GM12878 (cell line): ENCODE measurements around the gene AGRN. TPM values are rescaled to one million over a fixed set of nuclear protein-coding genes. Genes with fewer than 3 reads are reported as not detected.

ENCODE experiments used
- BRCA1 ChIP-seq: IDR thresholded peaks from 2 replicates; pipeline ENCODE4 v1.6.1; 2011; ENCODE audit warnings: low read depth, low read length, improper control_type of control experiment
- CBX5 ChIP-seq: sonication (generic); IDR thresholded peaks from 2 replicates; pipeline ENCODE4 v1.6.1; 2016; ENCODE audit warnings: low read depth, moderate library complexity, mild to moderate bottlenecking, inconsistent platforms
- CHD4 ChIP-seq: fragments of 200-600 bp; sonication (generic); IDR thresholded peaks from 2 replicates; pipeline ENCODE4 v1.6.1; 2016; ENCODE audit warnings: mild to moderate bottlenecking
- JUND ChIP-seq: IDR thresholded peaks from 2 replicates; pipeline ENCODE4 v1.6.1; 2012; ENCODE audit warnings: low read depth, mild to moderate bottlenecking, low read length, improper control_type of control experiment, moderate library complexity
- KLF5 ChIP-seq: fragments of 450-650 bp; IDR thresholded peaks from 2 replicates; pipeline ENCODE4 v1.6.1; 2014; ENCODE audit warnings: mild to moderate bottlenecking; ENCODE audit not compliant: partially characterized antibody
- PAX8 ChIP-seq: fragments of 450-650 bp; IDR thresholded peaks from 2 replicates; pipeline ENCODE4 v1.6.1; 2017; ENCODE audit warnings: mild to moderate bottlenecking, moderate library complexity
- PML ChIP-seq: IDR thresholded peaks from 2 replicates; pipeline ENCODE4 v1.6.1; 2012; ENCODE audit warnings: low read length, inconsistent platforms
- POLR2A ChIP-seq: IDR thresholded peaks from 2 replicates; pipeline ENCODE4 v1.6.1; 2011; ENCODE audit warnings: low read depth, mild to moderate bottlenecking, low read length
- RELA ChIP-seq: fragments of 450-650 bp; IDR thresholded peaks from 2 replicates; pipeline ENCODE4 v1.8.0; 2014; ENCODE audit warnings: borderline replicate concordance; ENCODE audit not compliant: partially characterized antibody
- RUNX3 ChIP-seq: IDR thresholded peaks from 2 replicates; pipeline ENCODE4 v1.6.1; 2012; ENCODE audit warnings: low read length, inconsistent platforms
- ZNF622 ChIP-seq: fragments of 450-650 bp; IDR thresholded peaks from 2 replicates; pipeline ENCODE4 v1.6.1; 2017; ENCODE audit warnings: mild to moderate bottlenecking, inconsistent platforms
- ZZZ3 ChIP-seq: IDR thresholded peaks from 2 replicates; pipeline ENCODE4 v1.6.1; 2011; ENCODE audit warnings: low read depth; ENCODE audit not compliant: control insufficient read depth, insufficient read length
- polyA plus RNA-seq, 11 experiments: library from polyadenylated mRNA; depleted of rRNA in 4 of 11; unstranded in 6 of 11; stranded (reverse) in 5 of 11; fragments of >200 nt; fragmentation: Nextera tagmentation in 4 of 11; fragmentation: Illumina TruSeq in 1 of 11; extraction: Ambion mirVana in 4 of 11; extraction: Trizol in 1 of 11; gene quantifications; 1 replicate in 1 of 11; 2 replicates in 10 of 11; pipeline versions ENCODE4 v1.2.1 to v1.2.3, GENCODE V29; 2011 to 2016; ENCODE audit warnings: inconsistent platforms in 2 of 11, missing spikeins in 2 of 11, low read depth in 1 of 11
- total RNA-seq, 4 experiments: library from RNA; depleted of rRNA in 3 of 4; stranded (reverse); fragments of >200 nt in 3 of 4; fragmentation: Illumina TruSeq in 1 of 4; extraction: Trizol in 1 of 4; gene quantifications; 2 replicates each; pipeline versions ENCODE4 v1.2.1 to v1.2.3, GENCODE V29; 2013 to 2021
- TF ChIP-seq, protein P1 (sequence below): fragments of 450-650 bp; IDR thresholded peaks from 2 replicates; pipeline ENCODE4 v1.6.1; 2017; ENCODE audit warnings: mild to moderate bottlenecking, moderate library complexity
- TF ChIP-seq, protein P2 (sequence below): fragments of 450-650 bp; IDR thresholded peaks from 2 replicates; pipeline ENCODE4 v1.6.1; 2018; ENCODE audit warnings: borderline replicate concordance, mild to moderate bottlenecking; ENCODE audit not compliant: partially characterized antibody
- TF ChIP-seq, protein P3 (sequence below): fragments of 450-650 bp; IDR thresholded peaks from 2 replicates; pipeline ENCODE4 v1.6.1; 2017; ENCODE audit warnings: mild to moderate bottlenecking, moderate library complexity
- TF ChIP-seq, protein P4 (sequence below): fragments of 450-650 bp; IDR thresholded peaks from 2 replicates; pipeline ENCODE4 v1.6.1; 2017; ENCODE audit warnings: antibody characterized with exemption, mild to moderate bottlenecking, moderate library complexity

Gene AGRN
- total and polyA plus RNA-seq, 10 of the 15 experiments (the other 5 are each of a cell fraction or from before 2014, with no cell fraction given) = 0.02 to 41.8 (median 4.1) TPM

DNA sequence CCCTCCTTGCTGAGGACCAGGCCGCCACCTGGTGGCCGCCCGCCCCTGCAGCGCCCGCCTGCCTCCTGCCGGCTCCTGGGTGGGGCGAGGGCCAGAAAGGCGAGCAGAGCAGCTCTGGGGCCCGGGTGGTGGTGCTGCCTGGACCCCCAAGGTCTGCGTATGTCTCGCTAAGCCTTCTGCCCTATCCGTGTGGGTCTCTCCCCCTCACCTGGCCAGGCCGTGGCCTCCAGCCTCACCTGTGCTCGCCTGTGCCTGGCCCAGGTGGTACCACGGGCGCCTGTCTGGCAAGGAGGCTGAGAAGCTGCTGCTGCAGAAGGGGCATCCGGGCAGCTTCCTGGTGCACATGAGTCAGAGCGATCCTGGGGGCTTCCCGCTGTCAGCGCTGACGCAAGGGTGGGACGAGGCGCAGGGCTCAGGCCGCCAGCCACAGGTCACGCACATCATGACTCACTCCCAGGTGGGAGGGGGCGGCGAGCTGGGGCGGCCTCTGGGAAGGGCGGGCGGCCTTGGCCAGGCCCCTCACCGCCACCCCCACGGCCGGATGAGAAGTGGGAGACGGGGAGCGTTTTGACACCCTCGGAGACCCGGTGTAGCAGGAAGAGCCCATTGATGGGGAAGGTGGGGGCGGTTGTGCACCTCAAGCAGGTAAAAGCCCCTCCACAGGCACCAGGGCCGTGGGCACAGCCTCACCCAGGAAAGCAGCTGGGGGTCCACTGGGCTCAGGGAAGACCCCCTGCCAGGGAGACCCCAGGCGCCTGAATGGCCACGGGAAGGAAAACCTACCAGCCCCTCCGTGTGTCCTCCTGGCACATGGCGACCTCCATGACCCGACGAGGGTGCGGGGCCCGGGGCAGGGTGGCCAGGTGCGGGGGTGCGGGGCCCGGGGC is 44.3 kb downstream of the AGRN start (continued):
- peak; percentile 99 for TF ChIP-seq RELA
- TF ChIP-seq PML = no peak; the same call in 1 of the 2 replicates
- TF ChIP-seq, protein P1, sequence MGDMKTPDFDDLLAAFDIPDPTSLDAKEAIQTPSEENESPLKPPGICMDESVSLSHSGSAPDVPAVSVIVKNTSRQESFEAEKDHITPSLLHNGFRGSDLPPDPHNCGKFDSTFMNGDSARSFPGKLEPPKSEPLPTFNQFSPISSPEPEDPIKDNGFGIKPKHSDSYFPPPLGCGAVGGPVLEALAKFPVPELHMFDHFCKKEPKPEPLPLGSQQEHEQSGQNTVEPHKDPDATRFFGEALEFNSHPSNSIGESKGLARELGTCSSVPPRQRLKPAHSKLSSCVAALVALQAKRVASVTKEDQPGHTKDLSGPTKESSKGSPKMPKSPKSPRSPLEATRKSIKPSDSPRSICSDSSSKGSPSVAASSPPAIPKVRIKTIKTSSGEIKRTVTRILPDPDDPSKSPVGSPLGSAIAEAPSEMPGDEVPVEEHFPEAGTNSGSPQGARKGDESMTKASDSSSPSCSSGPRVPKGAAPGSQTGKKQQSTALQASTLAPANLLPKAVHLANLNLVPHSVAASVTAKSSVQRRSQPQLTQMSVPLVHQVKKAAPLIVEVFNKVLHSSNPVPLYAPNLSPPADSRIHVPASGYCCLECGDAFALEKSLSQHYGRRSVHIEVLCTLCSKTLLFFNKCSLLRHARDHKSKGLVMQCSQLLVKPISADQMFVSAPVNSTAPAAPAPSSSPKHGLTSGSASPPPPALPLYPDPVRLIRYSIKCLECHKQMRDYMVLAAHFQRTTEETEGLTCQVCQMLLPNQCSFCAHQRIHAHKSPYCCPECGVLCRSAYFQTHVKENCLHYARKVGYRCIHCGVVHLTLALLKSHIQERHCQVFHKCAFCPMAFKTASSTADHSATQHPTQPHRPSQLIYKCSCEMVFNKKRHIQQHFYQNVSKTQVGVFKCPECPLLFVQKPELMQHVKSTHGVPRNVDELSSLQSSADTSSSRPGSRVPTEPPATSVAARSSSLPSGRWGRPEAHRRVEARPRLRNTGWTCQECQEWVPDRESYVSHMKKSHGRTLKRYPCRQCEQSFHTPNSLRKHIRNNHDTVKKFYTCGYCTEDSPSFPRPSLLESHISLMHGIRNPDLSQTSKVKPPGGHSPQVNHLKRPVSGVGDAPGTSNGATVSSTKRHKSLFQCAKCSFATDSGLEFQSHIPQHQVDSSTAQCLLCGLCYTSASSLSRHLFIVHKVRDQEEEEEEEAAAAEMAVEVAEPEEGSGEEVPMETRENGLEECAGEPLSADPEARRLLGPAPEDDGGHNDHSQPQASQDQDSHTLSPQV = peak; percentile 57; the same call in 1 of the 2 replicates
- TF ChIP-seq, protein P2, sequence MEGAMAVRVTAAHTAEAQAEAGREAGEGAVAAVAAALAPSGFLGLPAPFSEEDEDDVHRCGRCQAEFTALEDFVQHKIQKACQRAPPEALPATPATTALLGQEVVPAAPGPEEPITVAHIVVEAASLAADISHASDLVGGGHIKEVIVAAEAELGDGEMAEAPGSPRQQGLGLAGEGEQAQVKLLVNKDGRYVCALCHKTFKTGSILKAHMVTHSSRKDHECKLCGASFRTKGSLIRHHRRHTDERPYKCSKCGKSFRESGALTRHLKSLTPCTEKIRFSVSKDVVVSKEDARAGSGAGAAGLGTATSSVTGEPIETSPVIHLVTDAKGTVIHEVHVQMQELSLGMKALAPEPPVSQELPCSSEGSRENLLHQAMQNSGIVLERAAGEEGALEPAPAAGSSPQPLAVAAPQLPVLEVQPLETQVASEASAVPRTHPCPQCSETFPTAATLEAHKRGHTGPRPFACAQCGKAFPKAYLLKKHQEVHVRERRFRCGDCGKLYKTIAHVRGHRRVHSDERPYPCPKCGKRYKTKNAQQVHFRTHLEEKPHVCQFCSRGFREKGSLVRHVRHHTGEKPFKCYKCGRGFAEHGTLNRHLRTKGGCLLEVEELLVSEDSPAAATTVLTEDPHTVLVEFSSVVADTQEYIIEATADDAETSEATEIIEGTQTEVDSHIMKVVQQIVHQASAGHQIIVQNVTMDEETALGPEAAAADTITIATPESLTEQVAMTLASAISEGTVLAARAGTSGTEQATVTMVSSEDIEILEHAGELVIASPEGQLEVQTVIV = peak; percentile 83
- peak; percentile 88; the same call in 1 of the 2 replicates for TF ChIP-seq JUND
- peak; percentile 81 for TF ChIP-seq POLR2A
- peak; percentile 90 for TF ChIP-seq RUNX3
- no peak for TF ChIP-seq CBX5
- TF ChIP-seq ZNF622 = no peak
- no peak for TF ChIP-seq CHD4
- no peak for TF ChIP-seq ZZZ3
- TF ChIP-seq, protein P3, sequence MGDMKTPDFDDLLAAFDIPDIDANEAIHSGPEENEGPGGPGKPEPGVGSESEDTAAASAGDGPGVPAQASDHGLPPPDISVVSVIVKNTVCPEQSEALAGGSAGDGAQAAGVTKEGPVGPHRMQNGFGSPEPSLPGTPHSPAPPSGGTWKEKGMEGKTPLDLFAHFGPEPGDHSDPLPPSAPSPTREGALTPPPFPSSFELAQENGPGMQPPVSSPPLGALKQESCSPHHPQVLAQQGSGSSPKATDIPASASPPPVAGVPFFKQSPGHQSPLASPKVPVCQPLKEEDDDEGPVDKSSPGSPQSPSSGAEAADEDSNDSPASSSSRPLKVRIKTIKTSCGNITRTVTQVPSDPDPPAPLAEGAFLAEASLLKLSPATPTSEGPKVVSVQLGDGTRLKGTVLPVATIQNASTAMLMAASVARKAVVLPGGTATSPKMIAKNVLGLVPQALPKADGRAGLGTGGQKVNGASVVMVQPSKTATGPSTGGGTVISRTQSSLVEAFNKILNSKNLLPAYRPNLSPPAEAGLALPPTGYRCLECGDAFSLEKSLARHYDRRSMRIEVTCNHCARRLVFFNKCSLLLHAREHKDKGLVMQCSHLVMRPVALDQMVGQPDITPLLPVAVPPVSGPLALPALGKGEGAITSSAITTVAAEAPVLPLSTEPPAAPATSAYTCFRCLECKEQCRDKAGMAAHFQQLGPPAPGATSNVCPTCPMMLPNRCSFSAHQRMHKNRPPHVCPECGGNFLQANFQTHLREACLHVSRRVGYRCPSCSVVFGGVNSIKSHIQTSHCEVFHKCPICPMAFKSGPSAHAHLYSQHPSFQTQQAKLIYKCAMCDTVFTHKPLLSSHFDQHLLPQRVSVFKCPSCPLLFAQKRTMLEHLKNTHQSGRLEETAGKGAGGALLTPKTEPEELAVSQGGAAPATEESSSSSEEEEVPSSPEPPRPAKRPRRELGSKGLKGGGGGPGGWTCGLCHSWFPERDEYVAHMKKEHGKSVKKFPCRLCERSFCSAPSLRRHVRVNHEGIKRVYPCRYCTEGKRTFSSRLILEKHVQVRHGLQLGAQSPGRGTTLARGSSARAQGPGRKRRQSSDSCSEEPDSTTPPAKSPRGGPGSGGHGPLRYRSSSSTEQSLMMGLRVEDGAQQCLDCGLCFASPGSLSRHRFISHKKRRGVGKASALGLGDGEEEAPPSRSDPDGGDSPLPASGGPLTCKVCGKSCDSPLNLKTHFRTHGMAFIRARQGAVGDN = peak; percentile 19; the same call in 1 of the 2 replicates
- TF ChIP-seq PAX8 = no peak
- peak; percentile 90 for TF ChIP-seq KLF5
- TF ChIP-seq, protein P4, sequence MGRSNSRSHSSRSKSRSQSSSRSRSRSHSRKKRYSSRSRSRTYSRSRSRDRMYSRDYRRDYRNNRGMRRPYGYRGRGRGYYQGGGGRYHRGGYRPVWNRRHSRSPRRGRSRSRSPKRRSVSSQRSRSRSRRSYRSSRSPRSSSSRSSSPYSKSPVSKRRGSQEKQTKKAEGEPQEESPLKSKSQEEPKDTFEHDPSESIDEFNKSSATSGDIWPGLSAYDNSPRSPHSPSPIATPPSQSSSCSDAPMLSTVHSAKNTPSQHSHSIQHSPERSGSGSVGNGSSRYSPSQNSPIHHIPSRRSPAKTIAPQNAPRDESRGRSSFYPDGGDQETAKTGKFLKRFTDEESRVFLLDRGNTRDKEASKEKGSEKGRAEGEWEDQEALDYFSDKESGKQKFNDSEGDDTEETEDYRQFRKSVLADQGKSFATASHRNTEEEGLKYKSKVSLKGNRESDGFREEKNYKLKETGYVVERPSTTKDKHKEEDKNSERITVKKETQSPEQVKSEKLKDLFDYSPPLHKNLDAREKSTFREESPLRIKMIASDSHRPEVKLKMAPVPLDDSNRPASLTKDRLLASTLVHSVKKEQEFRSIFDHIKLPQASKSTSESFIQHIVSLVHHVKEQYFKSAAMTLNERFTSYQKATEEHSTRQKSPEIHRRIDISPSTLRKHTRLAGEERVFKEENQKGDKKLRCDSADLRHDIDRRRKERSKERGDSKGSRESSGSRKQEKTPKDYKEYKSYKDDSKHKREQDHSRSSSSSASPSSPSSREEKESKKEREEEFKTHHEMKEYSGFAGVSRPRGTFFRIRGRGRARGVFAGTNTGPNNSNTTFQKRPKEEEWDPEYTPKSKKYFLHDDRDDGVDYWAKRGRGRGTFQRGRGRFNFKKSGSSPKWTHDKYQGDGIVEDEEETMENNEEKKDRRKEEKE = no peak
- TF ChIP-seq BRCA1 = no peak
